Measurements from ENCODE around the gene BMERB1.
"Not testable (repeated sequence)": the region's sequence is repeated elsewhere in the genome, so short reads cannot be mapped to it uniquely, and the experiment has no call there.

Gene BMERB1

GRCh38 chr16:15459791-15460190 lies 25.4 kb downstream of the BMERB1 start:
- in situ Hi-C loops (cut with MboI; ENCODE audit: low sequenced_read_pairs): no loop called here

GRCh38 chr16:15460601-15461000 lies 26.2 kb downstream of the BMERB1 start:
- in situ Hi-C loops (cut with MboI; ENCODE audit: low sequenced_read_pairs): no loop called here

DNA sequence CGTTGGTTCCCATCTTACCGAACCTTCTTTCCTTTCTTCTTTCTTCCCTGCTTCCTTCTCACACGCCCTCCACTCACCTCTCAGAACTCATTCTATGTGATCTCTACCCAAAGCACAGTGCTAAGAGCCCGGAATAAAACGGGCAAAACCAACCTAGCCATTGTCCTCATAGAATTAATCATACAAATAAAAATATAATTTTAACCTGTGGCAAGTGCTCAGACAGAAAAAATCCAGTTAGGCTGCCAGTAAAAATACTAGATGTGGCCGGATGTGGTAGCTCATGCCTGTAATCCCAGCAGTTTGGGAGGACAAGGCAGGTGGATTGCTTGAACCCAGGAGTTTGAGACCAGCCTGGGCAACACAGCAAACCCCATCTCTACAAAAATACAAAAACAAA lies 27.0 kb downstream of the BMERB1 start:
- in situ Hi-C loops (cut with MboI; ENCODE audit: low sequenced_read_pairs): no loop called here

DNA sequence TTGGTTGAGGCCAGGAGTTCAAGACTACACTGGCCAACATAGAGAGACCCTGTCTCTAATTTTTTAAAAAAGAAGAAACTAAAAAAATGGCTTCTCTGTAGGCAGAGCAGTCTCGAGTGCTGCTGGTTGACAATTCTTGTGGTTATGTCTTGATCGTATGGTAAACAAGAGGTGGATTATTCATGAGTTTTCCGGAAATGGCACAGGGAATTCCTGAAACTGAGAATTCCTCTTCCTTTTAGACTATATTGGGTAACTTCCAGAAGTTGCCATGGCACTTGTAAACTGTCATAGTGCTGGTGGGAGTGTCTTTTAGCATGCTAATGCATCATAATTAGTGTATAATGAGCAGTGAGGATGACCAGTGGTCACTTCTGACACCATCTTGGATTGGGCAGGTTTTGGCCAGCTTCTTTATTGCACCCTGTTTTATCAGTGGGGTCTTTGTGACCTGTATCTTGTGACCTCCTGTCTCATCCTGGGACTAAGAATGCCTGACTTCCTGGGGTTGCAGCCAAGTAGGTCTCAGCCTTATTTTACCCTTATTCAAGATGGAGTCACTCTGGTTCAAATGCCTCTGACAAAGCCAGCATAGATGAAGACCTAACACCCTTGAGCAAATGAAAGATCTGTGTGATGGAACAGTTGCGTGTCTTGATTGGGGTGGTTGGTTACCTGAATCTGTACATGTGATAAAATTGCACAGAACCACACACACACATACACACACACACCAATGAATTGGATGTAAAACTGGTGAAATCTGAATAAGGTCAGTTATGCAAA lies 30.2 kb downstream of the BMERB1 start:
- in situ Hi-C loops (cut with MboI; ENCODE audit: low sequenced_read_pairs): no loop called here

GRCh38 chr16:15466131-15466530 lies 31.7 kb downstream of the BMERB1 start:
- in situ Hi-C loops (cut with MboI; ENCODE audit: low sequenced_read_pairs): no loop called here

GRCh38 chr16:15466886-15467781 lies 32.7 kb downstream of the BMERB1 start:
- in situ Hi-C loops (cut with MboI; ENCODE audit: low sequenced_read_pairs): no loop called here

GRCh38 chr16:15476971-15477370 lies 42.6 kb downstream of the BMERB1 start:
- in situ Hi-C loops (cut with MboI; ENCODE audit: low sequenced_read_pairs): not testable (repeated sequence)

- in situ Hi-C loops (cut with MboI; ENCODE audit: low sequenced_read_pairs): no loop called here
Observed at GRCh38 chr16:15477802-15478201, 43.4 kb downstream of the BMERB1 start.

DNA sequence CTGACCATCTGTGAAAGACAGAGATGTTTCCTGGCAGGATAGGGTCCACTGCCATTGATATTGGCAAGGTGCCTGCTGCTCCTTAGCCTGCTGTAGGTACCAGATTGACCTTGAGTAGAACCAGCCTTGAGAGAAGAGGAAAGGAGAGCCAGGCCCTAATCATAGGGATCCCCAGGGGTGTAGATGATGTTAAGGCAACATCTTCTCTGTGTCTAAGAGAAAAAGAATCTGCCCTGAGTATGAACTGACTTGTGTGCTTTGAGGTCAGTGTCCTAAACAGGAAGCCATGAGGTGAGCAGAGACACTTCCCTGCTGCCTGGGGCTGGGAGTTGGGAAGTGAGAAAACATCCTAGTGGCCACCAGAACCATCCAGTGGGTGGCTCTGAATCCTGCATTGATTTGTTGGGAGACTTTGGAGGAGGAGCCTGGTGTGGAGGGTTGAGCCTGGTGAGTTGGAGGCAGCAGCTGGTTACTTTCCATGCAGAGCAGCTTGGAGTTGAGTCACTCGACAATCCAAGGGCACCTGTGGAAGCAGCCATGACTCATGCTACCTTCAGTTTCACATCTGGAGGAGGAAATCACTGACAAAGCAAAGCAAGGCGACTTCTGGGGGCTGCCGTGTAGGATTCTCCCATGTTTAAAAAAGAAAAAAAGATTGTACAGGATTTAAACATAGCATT lies 47.8 kb downstream of the BMERB1 start:
- in situ Hi-C loops (cut with MboI; ENCODE audit: low sequenced_read_pairs): no loop called here

- in situ Hi-C loops (cut with MboI; ENCODE audit: low sequenced_read_pairs): no loop called here
Observed at GRCh38 chr16:15482748-15483298, 48.4 kb downstream of the BMERB1 start.

DNA sequence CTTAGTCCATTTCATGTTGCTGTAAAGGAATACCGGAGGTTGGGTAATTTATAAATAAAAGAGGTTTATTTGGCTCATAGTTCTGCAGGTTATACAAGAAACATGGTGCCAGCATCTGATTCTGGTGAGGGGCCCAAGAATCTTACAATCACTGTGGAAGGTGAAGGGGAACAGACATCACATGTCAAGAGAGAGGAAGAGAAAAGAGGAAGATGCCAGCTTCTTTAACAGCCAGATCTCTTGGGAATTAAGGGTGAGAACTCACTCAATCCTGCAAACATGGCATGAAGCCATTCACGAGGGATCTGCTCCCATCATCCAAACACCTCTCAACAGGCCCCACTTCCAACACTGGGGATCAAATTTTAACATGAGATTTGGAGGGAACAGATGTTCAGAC lies 49.5 kb downstream of the BMERB1 start:
- in situ Hi-C loops (cut with MboI; ENCODE audit: low sequenced_read_pairs): no loop called here

- in situ Hi-C loops (cut with MboI; ENCODE audit: low sequenced_read_pairs): no loop called here
Observed at GRCh38 chr16:15484662-15485061, 50.3 kb downstream of the BMERB1 start.

GRCh38 chr16:15485175-15485574 lies 50.8 kb downstream of the BMERB1 start:
- in situ Hi-C loops (cut with MboI; ENCODE audit: low sequenced_read_pairs): no loop called here

GRCh38 chr16:15486661-15487060 lies 52.3 kb downstream of the BMERB1 start:
- in situ Hi-C loops (cut with MboI; ENCODE audit: low sequenced_read_pairs): no loop called here

DNA sequence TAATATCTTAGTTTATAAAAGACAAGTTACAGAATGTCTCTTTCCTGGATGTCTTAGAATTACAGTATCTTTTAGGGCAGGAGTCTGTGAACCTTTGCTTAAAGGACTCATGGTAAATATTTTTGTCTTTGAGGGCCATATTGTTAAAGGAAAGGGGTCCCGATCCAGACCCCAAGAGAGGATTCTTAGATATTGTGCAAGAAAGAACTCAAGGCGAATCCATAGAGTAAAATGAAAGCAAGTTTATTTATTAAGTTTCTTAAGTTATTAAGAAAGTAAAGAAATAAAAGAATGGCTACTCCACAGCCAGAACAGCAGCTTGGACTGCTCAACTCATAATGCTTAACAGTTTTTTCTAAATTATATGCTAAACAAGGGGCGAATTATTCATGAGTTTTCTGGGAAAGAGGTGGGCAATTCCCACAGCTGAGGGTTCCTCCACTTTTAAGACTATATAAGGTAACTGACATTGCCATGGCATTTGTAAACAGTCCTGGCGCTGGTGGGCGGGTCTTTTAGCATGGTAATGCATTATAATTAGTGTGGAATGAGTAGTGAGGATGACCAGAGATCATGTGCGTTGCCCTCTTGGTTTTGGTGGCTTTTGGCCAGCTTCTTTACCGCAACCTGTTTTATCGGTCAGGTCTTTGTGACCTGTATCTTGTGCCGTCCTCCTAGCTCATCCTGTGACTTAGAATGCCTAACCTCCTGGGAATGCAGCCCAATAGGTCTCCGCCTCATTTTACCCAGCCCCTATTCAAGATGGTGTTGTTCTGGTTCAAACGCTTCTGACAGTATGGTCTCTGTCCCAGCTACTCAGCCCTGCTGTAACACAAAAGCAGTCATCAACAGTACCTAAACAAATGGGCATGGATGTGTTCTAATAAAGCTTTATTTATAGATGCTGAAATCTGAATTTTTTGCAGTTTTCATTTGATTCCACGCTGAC lies 53.2 kb downstream of the BMERB1 start:
- in situ Hi-C loops (cut with MboI; ENCODE audit: low sequenced_read_pairs): no loop called here

GRCh38 chr16:15489016-15489415 lies 54.6 kb downstream of the BMERB1 start:
- in situ Hi-C loops (cut with MboI; ENCODE audit: low sequenced_read_pairs): no loop called here

DNA sequence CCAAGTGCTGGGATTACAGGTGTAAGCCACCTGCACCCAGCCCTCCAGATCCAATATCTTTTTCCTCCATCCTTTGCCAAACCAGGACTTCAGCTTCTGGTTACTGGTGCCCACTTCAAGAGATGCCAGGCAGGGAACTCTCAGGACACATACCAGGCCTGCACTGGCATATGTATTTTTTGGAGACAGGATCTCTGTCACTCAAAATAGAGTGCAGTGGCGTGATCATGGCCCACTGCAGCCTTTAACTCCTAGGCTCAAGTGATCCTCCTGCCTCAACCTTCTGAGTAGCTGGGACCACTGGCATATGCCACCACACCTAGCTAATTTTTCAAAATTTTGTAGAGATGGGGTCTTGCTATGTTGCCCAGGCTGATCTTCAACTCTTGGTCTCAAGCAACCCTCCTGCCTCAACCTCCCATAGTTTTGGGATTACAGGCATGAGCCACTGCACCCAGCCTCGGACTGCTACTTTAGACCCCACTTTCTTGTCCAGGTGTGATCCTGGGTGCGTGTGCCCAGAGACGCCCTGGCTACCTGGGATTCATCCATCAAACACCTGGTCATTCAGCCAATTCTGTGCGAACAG lies 55.8 kb downstream of the BMERB1 start:
- in situ Hi-C loops (cut with MboI; ENCODE audit: low sequenced_read_pairs): no loop called here

DNA sequence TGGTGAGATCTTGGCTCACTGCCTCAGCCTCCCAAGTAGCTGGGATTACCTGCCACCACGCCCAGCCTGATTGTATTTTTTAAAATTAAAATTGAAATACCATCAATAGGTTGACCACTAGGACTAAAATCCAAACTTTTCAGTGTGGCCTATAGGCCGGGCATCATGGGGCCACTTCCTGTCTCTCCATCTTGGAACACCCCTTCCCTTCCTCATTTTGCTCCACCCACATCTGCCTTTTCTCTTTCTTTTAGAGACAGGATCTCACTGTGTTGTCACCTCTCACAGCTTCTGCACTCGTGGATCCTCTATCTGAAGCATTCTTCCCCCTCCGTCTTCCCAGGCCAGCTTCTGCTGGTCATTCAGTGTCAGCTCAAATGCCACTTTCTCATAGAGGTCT lies 57.0 kb downstream of the BMERB1 start:
- in situ Hi-C loops (cut with MboI; ENCODE audit: low sequenced_read_pairs): no loop called here

DNA sequence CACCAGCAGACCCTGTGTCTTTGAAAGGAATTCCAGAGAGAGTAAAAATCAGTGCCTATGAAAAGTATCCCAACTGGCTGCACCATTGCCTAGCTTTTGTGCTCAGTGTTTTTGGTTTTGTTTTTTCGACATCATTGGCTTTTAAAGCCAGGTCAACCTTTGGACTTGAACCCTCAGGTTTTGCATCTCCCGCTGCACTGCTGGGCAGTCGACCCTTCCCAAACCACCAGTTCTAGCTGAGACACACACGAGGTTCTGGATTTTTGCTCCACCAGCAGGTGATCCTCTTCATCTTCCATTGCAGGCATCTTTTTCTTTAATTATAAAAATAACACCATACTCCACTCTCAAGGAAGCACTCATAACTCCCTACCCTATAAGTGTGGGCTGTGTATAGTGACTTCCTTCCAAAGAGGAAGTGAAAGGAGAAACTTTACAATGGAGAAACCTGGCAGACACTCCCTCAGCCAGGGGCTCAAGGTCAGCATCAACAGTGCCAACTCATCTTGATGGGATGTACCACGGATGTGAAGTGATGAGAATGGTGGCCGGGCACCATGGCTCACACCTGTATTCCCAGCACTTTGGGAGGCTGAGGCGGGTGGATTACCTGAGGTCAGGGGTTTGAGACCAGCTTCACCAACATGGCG lies 57.8 kb downstream of the BMERB1 start:
- in situ Hi-C loops (cut with MboI; ENCODE audit: low sequenced_read_pairs): no loop called here

Data from HL-60/S4 treated with retinoic acid at 250 ng/mL for 4 days and 3 days (cell line).